T1000 (cell line): ENCODE data around the gene CAPZA1.

Source experiments
- DNase-seq: peaks from one replicate; lab custom pipeline; 2025; ENCODE audit warnings: mixed read lengths; lab: John Stamatoyannopoulos, UW

Gene CAPZA1

GRCh38 chr1:112677501-112677900 lies 57.9 kb downstream of the CAPZA1 start:
- DNase-seq, result no peak

- no peak for DNase-seq
Measured at GRCh38 chr1:112678605-112679004, 59.0 kb downstream of the CAPZA1 start.

- no peak for DNase-seq
Measured at GRCh38 chr1:112685913-112686312, 66.3 kb downstream of the CAPZA1 start.

- DNase-seq, result no peak
Measured at GRCh38 chr1:112686417-112686816, 66.8 kb downstream of the CAPZA1 start.

- no peak for DNase-seq
Measured at GRCh38 chr1:112686835-112687234, 67.2 kb downstream of the CAPZA1 start.

GRCh38 chr1:112687361-112687760 lies 67.7 kb downstream of the CAPZA1 start:
- DNase-seq, result no peak

- no peak for DNase-seq
Measured at GRCh38 chr1:112687785-112688496, 68.3 kb downstream of the CAPZA1 start.

- no peak for DNase-seq
Measured at GRCh38 chr1:112688781-112689193, 69.2 kb downstream of the CAPZA1 start.

GRCh38 chr1:112689196-112689841 lies 69.7 kb downstream of the CAPZA1 start:
- no peak for DNase-seq

GRCh38 chr1:112689842-112690237 lies 70.2 kb downstream of the CAPZA1 start:
- DNase-seq, result no peak

GRCh38 chr1:112692681-112693080 lies 73.0 kb downstream of the CAPZA1 start:
- DNase-seq, result no peak

GRCh38 chr1:112693821-112694220 lies 74.2 kb downstream of the CAPZA1 start:
- DNase-seq, result no peak

GRCh38 chr1:112694363-112694929 lies 74.8 kb downstream of the CAPZA1 start:
- no peak for DNase-seq

- DNase-seq, result no peak
Measured at GRCh38 chr1:112695276-112695675, 75.6 kb downstream of the CAPZA1 start.

- no peak for DNase-seq
Measured at GRCh38 chr1:112696578-112697314, 77.1 kb downstream of the CAPZA1 start.

- no peak for DNase-seq
Measured at GRCh38 chr1:112697781-112698201, 78.2 kb downstream of the CAPZA1 start.

- DNase-seq, result no peak
Measured at GRCh38 chr1:112698366-112699310, 79.0 kb downstream of the CAPZA1 start.

GRCh38 chr1:112699425-112700144 lies 80.0 kb downstream of the CAPZA1 start:
- DNase-seq, result no peak

GRCh38 chr1:112700290-112701226 lies 80.9 kb downstream of the CAPZA1 start:
- peak; percentile 82 for DNase-seq
